IMR-90 (cell line): ENCODE measurements around the gene PARD3. TPM values are rescaled to one million over a fixed set of nuclear protein-coding genes. Genes with fewer than 3 reads are reported as not detected.

Experiments used
- ATAC-seq: fragments of 200-7000 bp; cut with Tn5 transposase; 2 replicates; pipeline ENCODE4 v1.9.1; 2020; ENCODE audit warnings: low read depth, mild to moderate bottlenecking, moderate library complexity
- BruUV-seq: library from RNA; stranded (reverse); fragments of 400-500 nt; replicated peaks from 2 replicates; lab custom pipeline; 2021; lab: Mats Ljungman, UMichigan
- CTCF ChIA-PET: fragments of 300-600 bp; formaldehyde crosslinking; extraction: SDS; loops from one replicate; lab custom pipeline; 2021; ENCODE audit warnings: antibody characterized with exemption; lab: Yijun Ruan, JAX
- POLR2A ChIA-PET: fragments of 300-600 bp; sonication (Branson Sonifier 250); formaldehyde crosslinking; loops from one replicate; lab custom pipeline; 2022; ENCODE audit warnings: antibody characterized with exemption; ENCODE audit not compliant: unreplicated experiment; lab: Charles Lee
- DNase-seq: peaks from one replicate; pipeline ENCODE4 v3.0.0; 2013
- H2AFZ ChIP-seq: replicated peaks from 2 replicates; pipeline ENCODE3; 2013; ENCODE audit warnings: low read length, mild to moderate bottlenecking; ENCODE audit not compliant: poor library complexity
- H2AK5ac ChIP-seq: 2 replicates; pipeline ENCODE4 v1.6.1; 2013; ENCODE audit warnings: low read depth, low read length, inconsistent platforms
- H2AK9ac ChIP-seq: replicated peaks from 2 replicates; pipeline ENCODE3; 2013; ENCODE audit warnings: mild to moderate bottlenecking, low read depth, low read length, moderate library complexity; ENCODE audit not compliant: poor library complexity
- H2BK120ac ChIP-seq: 2 replicates; pipeline ENCODE4 v1.6.1; 2013; ENCODE audit warnings: low read depth, low read length, inconsistent platforms
- H2BK15ac ChIP-seq: 3 replicates; pipeline ENCODE4 v1.6.1; 2013; ENCODE audit warnings: low read depth, low read length, inconsistent platforms
- H2BK20ac ChIP-seq: 2 replicates; pipeline ENCODE4 v1.6.1; 2013; ENCODE audit warnings: low read depth, mild to moderate bottlenecking, inconsistent platforms, low read length, moderate library complexity
- H2BK5ac ChIP-seq: 2 replicates; pipeline ENCODE4 v1.6.1; 2013; ENCODE audit warnings: mild to moderate bottlenecking, low read depth, low read length, inconsistent platforms; ENCODE audit not compliant: poor library complexity, severe bottlenecking
- H3K14ac ChIP-seq: replicated peaks from 2 replicates; pipeline ENCODE4 v1.6.1; 2013; ENCODE audit warnings: low read depth, low read length, inconsistent platforms
- H3K18ac ChIP-seq: 2 replicates; pipeline ENCODE4 v1.6.1; 2013; ENCODE audit warnings: low read depth, low read length, control low read depth
- H3K23ac ChIP-seq: 2 replicates; pipeline ENCODE4 v1.6.1; 2013; ENCODE audit warnings: low read depth, low read length, inconsistent platforms
- H3K27ac ChIP-seq: 2 replicates; pipeline ENCODE4 v1.5.1; 2013; ENCODE audit warnings: mild to moderate bottlenecking, control low read depth, low read length; ENCODE audit not compliant: insufficient read depth
- H3K27me3 ChIP-seq: 2 replicates; pipeline ENCODE4 v1.6.1; 2013; ENCODE audit warnings: low read length; ENCODE audit not compliant: control insufficient read depth, insufficient read depth
- H3K36me3 ChIP-seq: 2 replicates; pipeline ENCODE4 v1.6.1; 2013; ENCODE audit warnings: low read length, mixed read lengths; ENCODE audit not compliant: control insufficient read depth, insufficient read depth
- H3K4ac ChIP-seq: 2 replicates; pipeline ENCODE4 v1.6.1; 2013; ENCODE audit warnings: low read depth, low read length, inconsistent platforms
- H3K4me1 ChIP-seq: 2 replicates; pipeline ENCODE4 v1.6.1; 2013; ENCODE audit warnings: low read length, mixed read lengths; ENCODE audit not compliant: control insufficient read depth, insufficient read depth
- H3K4me2 ChIP-seq: 2 replicates; pipeline ENCODE4 v1.6.1; 2013; ENCODE audit warnings: low read depth, mild to moderate bottlenecking, control low read depth, low read length, moderate library complexity
- H3K4me3 ChIP-seq: 2 replicates; pipeline ENCODE4 v1.5.1; 2013; ENCODE audit warnings: low read depth, mild to moderate bottlenecking, control low read depth, low read length, moderate library complexity; ENCODE audit not compliant: insufficient read depth
- H3K56ac ChIP-seq: 2 replicates; pipeline ENCODE4 v1.6.1; 2013; ENCODE audit warnings: low read length, inconsistent platforms; ENCODE audit not compliant: insufficient read depth; ENCODE audit errors: extremely low read depth
- H3K79me1 ChIP-seq, 2 experiments: 2 replicates each; pipeline ENCODE4 v1.6.1; 2013; ENCODE audit warnings: low read length in 2 of 2, inconsistent platforms in 1 of 2, low read depth in 1 of 2
- H3K9ac ChIP-seq: 2 replicates; pipeline ENCODE4 v1.6.1; 2013; ENCODE audit warnings: low read depth, low read length, control low read depth
- H3K9me1 ChIP-seq: 2 replicates; pipeline ENCODE4 v1.6.1; 2013; ENCODE audit warnings: low read length, inconsistent platforms; ENCODE audit not compliant: insufficient read depth
- H3K9me3 ChIP-seq: 2 replicates; pipeline ENCODE4 v1.6.1; 2013; ENCODE audit warnings: low read length; ENCODE audit not compliant: control insufficient read depth, insufficient read depth
- H4K20me1 ChIP-seq: 2 replicates; pipeline ENCODE4 v1.6.1; 2013; ENCODE audit warnings: low read length, inconsistent platforms; ENCODE audit not compliant: insufficient read depth
- H4K5ac ChIP-seq: 2 replicates; pipeline ENCODE4 v1.6.1; 2013; ENCODE audit warnings: mild to moderate bottlenecking, low read depth, low read length, control low read depth
- H4K8ac ChIP-seq, 2 experiments: 2 replicates each; pipeline ENCODE4 v1.6.1; 2013; ENCODE audit warnings: low read depth in 2 of 2, low read length in 2 of 2, control low read depth in 1 of 2, inconsistent platforms in 1 of 2
- H4K91ac ChIP-seq: 2 replicates; pipeline ENCODE4 v1.6.1; 2013; ENCODE audit warnings: low read depth, low read length, inconsistent platforms; ENCODE audit not compliant: insufficient read depth
- CHD1 ChIP-seq: IDR thresholded peaks from 2 replicates; pipeline ENCODE4 v1.6.1; 2012; ENCODE audit warnings: low read depth, low read length, improper control_type of control experiment
- MAFK ChIP-seq: IDR thresholded peaks from 2 replicates; pipeline ENCODE4 v1.6.1; 2012; ENCODE audit warnings: low read depth, low read length, improper control_type of control experiment
- MAZ ChIP-seq: IDR thresholded peaks from 2 replicates; pipeline ENCODE4 v1.6.1; 2012; ENCODE audit warnings: low read depth, mild to moderate bottlenecking, low read length, improper control_type of control experiment, moderate library complexity, borderline replicate concordance
- MXI1 ChIP-seq: IDR thresholded peaks from 2 replicates; pipeline ENCODE4 v1.6.1; 2012; ENCODE audit warnings: low read depth, mild to moderate bottlenecking, low read length, moderate library complexity, borderline replicate concordance
- NFE2L2 ChIP-seq: fragments of 150-350 bp; IDR thresholded peaks from 2 replicates; pipeline ENCODE4 v1.6.1; 2016; ENCODE audit warnings: low read depth, mild to moderate bottlenecking, low read length
- POLR2A ChIP-seq: IDR thresholded peaks from 2 replicates; pipeline ENCODE4 v1.6.1; 2012; ENCODE audit warnings: mild to moderate bottlenecking, low read depth, low read length
- RFX5 ChIP-seq: IDR thresholded peaks from 2 replicates; pipeline ENCODE4 v1.8.0; 2012; ENCODE audit warnings: low read depth, mild to moderate bottlenecking, low read length, moderate library complexity
- SMC3 ChIP-seq: fragments of 150-350 bp; IDR thresholded peaks from 2 replicates; pipeline ENCODE4 v1.6.1; 2016; ENCODE audit warnings: low read depth, mild to moderate bottlenecking, antibody characterized with exemption, low read length, moderate library complexity
- dilution Hi-C: fragments of 300-500 bp; cut with HindIII; formaldehyde crosslinking; loops from one replicate; pipeline ENCODE4 v1.14.3; 2018; ENCODE audit warnings: low sequenced_read_pairs; ENCODE audit not compliant: unreplicated experiment
- in situ Hi-C: fragments of 300-500 bp; cut with MboI; formaldehyde crosslinking; loops from 3 replicates; pipeline ENCODE4 v1.14.3; 2019; ENCODE audit warnings: low sequenced_read_pairs, inconsistent platforms, mixed read lengths
- intact Hi-C: fragments of 100-400 bp; cut with micrococcal nuclease; formaldehyde crosslinking; loops from 2 replicates; pipeline ENCODE4 v1.10.0; 2022
- polyA plus RNA-seq, 3 experiments: library from polyadenylated mRNA; depleted of rRNA; stranded (reverse); fragments of >200 nt; gene quantifications; 2 replicates each; pipeline ENCODE4 v1.2.3, GENCODE V29; 2012; ENCODE audit warnings: low replicate concordance in 1 of 3
- total RNA-seq: library from RNA; depleted of rRNA; stranded (reverse); fragments of >200 nt; gene quantifications from 2 replicates; pipeline ENCODE4 v1.2.3, GENCODE V29; 2012
- TF ChIP-seq, protein P1 (sequence below): fragments of 150-350 bp; IDR thresholded peaks from 2 replicates; pipeline ENCODE4 v1.6.1; 2017; ENCODE audit warnings: mild to moderate bottlenecking, antibody characterized with exemption, low read length, low read depth

The PARD3 gene
- total and polyA plus RNA-seq, 2 of the 4 experiments (the other 2 are of a cell fraction) = 14.6 to 37.5 TPM

DNA sequence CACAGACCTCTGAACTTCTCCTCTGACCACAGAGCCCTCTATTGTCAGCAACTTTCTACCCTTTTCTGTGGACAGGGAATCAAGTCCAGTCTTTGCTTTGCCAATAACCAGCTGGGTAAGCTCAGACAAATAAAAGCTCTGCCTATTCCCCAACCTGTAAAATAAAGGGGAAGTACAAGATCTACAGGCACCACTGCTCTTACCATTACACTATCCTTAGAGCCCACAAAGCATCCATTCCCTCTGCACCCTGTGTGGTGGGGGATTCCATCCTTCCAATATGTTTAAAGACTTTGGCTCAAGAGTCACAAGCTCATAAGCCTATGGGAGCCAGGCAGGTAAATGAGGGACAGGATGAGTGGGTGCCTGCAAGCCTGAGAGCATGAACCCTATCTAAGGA, 88.2 kb downstream of the PARD3 start:
- Histone ChIP-seq H4K5ac (no peak overlapping the region), H2AK9ac (no peak overlapping the region), H3K18ac (no peak overlapping the region), H3K14ac (no peak overlapping the region), H2AFZ (no peak overlapping the region), H2BK120ac (no peak overlapping the region), H4K91ac (no peak overlapping the region), H3K27ac (no peak overlapping the region), H3K4me3 (no peak overlapping the region), H3K9ac (no peak overlapping the region), H3K9me3 (no peaks in the 10 kb centered on the region), H3K4me2 (no peak overlapping the region), H2BK15ac (no peak overlapping the region), H3K23ac (no peak overlapping the region), H3K4ac (no peak overlapping the region), H3K4me1 (peaks cover 4% of the 10 kb centered on the region), H2AK5ac (no peak overlapping the region), H2BK20ac (no peak overlapping the region), H3K56ac (no peak overlapping the region), H4K20me1 (peaks cover 26% of the 10 kb centered on the region), H2BK5ac (no peak overlapping the region), H3K9me1 (0 out of 2 replicates have a peak, but pooled peaks cover 2% of the 10 kb centered on the region), H4K8ac (no peak overlapping the region), H3K79me1 (peaks cover 15 to 50% of the 10 kb centered on the region in 2 experiments; a peak in 3 of 4 replicates), H3K27me3 (no peaks in the 10 kb centered on the region), H3K36me3 (no peaks in the 10 kb centered on the region)
- ChIA-PET POLR2A (no interaction called here), CTCF (no interaction called here)
- in situ Hi-C loops (no loop called here), dilution Hi-C loops (no loop called here), intact Hi-C loops (loop anchor here (10.0 kb wide), 1 partner anchor 228 kb away; no protein-coding TSS in a partner anchor)
- TF ChIP-seq MAZ = no peak
- TF ChIP-seq MAFK = no peak
- no peak for TF ChIP-seq RFX5
- TF ChIP-seq, protein P1, sequence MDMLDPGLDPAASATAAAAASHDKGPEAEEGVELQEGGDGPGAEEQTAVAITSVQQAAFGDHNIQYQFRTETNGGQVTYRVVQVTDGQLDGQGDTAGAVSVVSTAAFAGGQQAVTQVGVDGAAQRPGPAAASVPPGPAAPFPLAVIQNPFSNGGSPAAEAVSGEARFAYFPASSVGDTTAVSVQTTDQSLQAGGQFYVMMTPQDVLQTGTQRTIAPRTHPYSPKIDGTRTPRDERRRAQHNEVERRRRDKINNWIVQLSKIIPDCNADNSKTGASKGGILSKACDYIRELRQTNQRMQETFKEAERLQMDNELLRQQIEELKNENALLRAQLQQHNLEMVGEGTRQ = no peak
- TF ChIP-seq NFE2L2 = no peak
- no peak for TF ChIP-seq CHD1
- TF ChIP-seq SMC3 = no peak
- TF ChIP-seq POLR2A = no peak
- no peak for TF ChIP-seq MXI1
- no peak for ATAC-seq
- no TSS peak for BruUV-seq
- DNase-seq = no peak
